Naive thymus-derived CD8-positive, alpha-beta T cell (primary cell): Measurements from ENCODE around the gene NUAK1. TPM values are rescaled to one million over a fixed set of nuclear protein-coding genes. Genes with fewer than 3 reads are reported as not detected.

Experiments
- ATAC-seq, 2 donors: fragments of 150-1000 bp; cut with Tn5 transposase in 1 of 2; sonication (Bioruptor Pico), chemical (Tn5 transposase) in 1 of 2; 1 replicate in 1 of 2; 2 replicates in 1 of 2; pipeline ENCODE4 v1.10.0; 2021; ENCODE audit warnings: mild to moderate bottlenecking in 2 of 2, moderate library complexity in 2 of 2
- POLR2A ChIA-PET: fragments of 350-600 bp; sonication (Branson Sonifier 250); formaldehyde crosslinking; loops from one replicate; lab custom pipeline; 2021; ENCODE audit warnings: antibody characterized with exemption; lab: Charles Lee
- DNase-seq, 10 donors: peaks; one replicate each; pipeline versions ENCODE4 v3.0.0 to v3.0.0-alpha.2; 2020 to 2022
- H3K27ac Mint-ChIP-seq, 10 donors: one replicate each; pipeline ENCODE4 v1.8.0; 2020 to 2022; ENCODE audit warnings: mild to moderate bottlenecking in 10 of 10, mixed read lengths in 10 of 10, moderate library complexity in 4 of 10, inconsistent platforms in 1 of 10
- H3K27me3 Mint-ChIP-seq, 5 donors: one replicate each; pipeline ENCODE4 v1.8.0; 2021 to 2022; ENCODE audit warnings: mixed read lengths in 5 of 5
- H3K36me3 Mint-ChIP-seq, 3 donors: one replicate each; pipeline ENCODE4 v1.8.0; 2020 to 2022; ENCODE audit warnings: mixed read lengths in 3 of 3, mild to moderate bottlenecking in 2 of 3, inconsistent platforms in 1 of 3
- H3K4me1 Mint-ChIP-seq, 4 donors: one replicate each; pipeline ENCODE4 v1.8.0; 2021 to 2022; ENCODE audit warnings: mixed read lengths in 4 of 4
- H3K4me3 Mint-ChIP-seq, 10 donors: one replicate each; pipeline ENCODE4 v1.8.0; 2020 to 2022; ENCODE audit warnings: mild to moderate bottlenecking in 10 of 10, mixed read lengths in 10 of 10, moderate library complexity in 6 of 10, inconsistent platforms in 1 of 10
- H3K9me3 Mint-ChIP-seq, 9 donors: one replicate each; pipeline ENCODE4 v1.8.0; 2020 to 2022; ENCODE audit warnings: mixed read lengths in 9 of 9, mild to moderate bottlenecking in 3 of 9, inconsistent platforms in 1 of 9, moderate library complexity in 1 of 9
- polyA plus RNA-seq, 3 donors: library from polyadenylated mRNA; unstranded; fragments of 300-500 nt; fragmentation: Illumina TruSeq; gene quantifications; one replicate each; pipeline ENCODE4 v1.2.3, GENCODE V29; 2021
- total RNA-seq, 8 experiments: library from RNA in 2 of 8; stranded (reverse) in 2 of 8; gene quantifications; one replicate each; pipeline ENCODE4 v1.2.3 and lab custom pipeline; 2021 to 2026

The NUAK1 gene
- total and polyA plus RNA-seq, 5 experiments from 2014 or later = 0.08 TPM; not detected in 4

GRCh38 chr12:106033161-106033675 lies 105.5 kb downstream of the NUAK1 start:
- peaks cover under 1 to 11% (median 6%) of the 10 kb centered on the region in 5 donors for H3K27me3 Mint-ChIP-seq
- no peak overlapping the region for H3K27ac Mint-ChIP-seq
- no peak for ATAC-seq
- POLR2A ChIA-PET = no interaction called here
- H3K36me3 Mint-ChIP-seq = no peaks in the 10 kb centered on the region
- DNase-seq = no peak
- H3K4me1 Mint-ChIP-seq = no peaks in the 10 kb centered on the region
- no peak overlapping the region for H3K4me3 Mint-ChIP-seq
- peaks cover 0 to 7% (median 0%) of the 10 kb centered on the region in 9 donors for H3K9me3 Mint-ChIP-seq

- DNase-seq (no peak), ATAC-seq (no peak)
- Mint-ChIP-seq H3K27me3 (peaks cover 5 to 13% (median 5%) of the 10 kb centered on the region in 5 donors), H3K36me3 (no peaks in the 10 kb centered on the region), H3K4me3 (no peak overlapping the region), H3K4me1 (no peaks in the 10 kb centered on the region), H3K27ac (no peak overlapping the region), H3K9me3 (peaks cover 0 to 4% (median 0%) of the 10 kb centered on the region in 9 donors)
- POLR2A ChIA-PET = no interaction called here
Measured at GRCh38 chr12:106032623-106032925, 106.2 kb downstream of the NUAK1 start.

- no peak overlapping the region for H3K27ac Mint-ChIP-seq
- H3K27me3 Mint-ChIP-seq = peaks cover 6 to 16% (median 8%) of the 10 kb centered on the region in 5 donors
- POLR2A ChIA-PET = no interaction called here
Measured at GRCh38 chr12:106031761-106032622, 106.8 kb downstream of the NUAK1 start.

GRCh38 chr12:106030210-106031071 lies 108.3 kb downstream of the NUAK1 start:
- Mint-ChIP-seq H3K4me3 (no peak overlapping the region), H3K36me3 (no peaks in the 10 kb centered on the region), H3K9me3 (peaks cover 0 to 2% (median 0%) of the 10 kb centered on the region in 9 donors), H3K4me1 (no peaks in the 10 kb centered on the region), H3K27me3 (peaks cover 14 to 29% (median 14%) of the 10 kb centered on the region in 5 donors), H3K27ac (no peak overlapping the region)
- DNase-seq (no peak), ATAC-seq (no peak)
- POLR2A ChIA-PET = no interaction called here

More at GRCh38 chr12:106031761-106032622, 106.8 kb downstream of the NUAK1 start:
- Mint-ChIP-seq H3K4me1 (no peaks in the 10 kb centered on the region), H3K9me3 (peaks cover 0 to 4% (median 0%) of the 10 kb centered on the region in 9 donors), H3K36me3 (no peaks in the 10 kb centered on the region), H3K4me3 (no peak overlapping the region)
- no peak for ATAC-seq
- no peak for DNase-seq

- no peak overlapping the region for H3K27ac Mint-ChIP-seq
- no peaks in the 10 kb centered on the region for H3K36me3 Mint-ChIP-seq
- ATAC-seq = no peak
- DNase-seq = no peak
- H3K4me3 Mint-ChIP-seq = no peak overlapping the region
- H3K9me3 Mint-ChIP-seq = no peaks in the 10 kb centered on the region
- POLR2A ChIA-PET = no interaction called here
- H3K4me1 Mint-ChIP-seq = no peaks in the 10 kb centered on the region
- H3K27me3 Mint-ChIP-seq = peaks cover 11 to 29% (median 14%) of the 10 kb centered on the region in 5 donors
Measured at GRCh38 chr12:106029532-106029931, 109.2 kb downstream of the NUAK1 start.

- POLR2A ChIA-PET = no interaction called here
- ATAC-seq (no peak), DNase-seq (no peak)
- Mint-ChIP-seq H3K36me3 (no peaks in the 10 kb centered on the region), H3K4me1 (no peaks in the 10 kb centered on the region), H3K27ac (no peak overlapping the region), H3K4me3 (no peak overlapping the region), H3K27me3 (peaks cover 11 to 29% (median 14%) of the 10 kb centered on the region in 5 donors), H3K9me3 (no peaks in the 10 kb centered on the region)
Measured at GRCh38 chr12:106027911-106028310, 110.8 kb downstream of the NUAK1 start.

- POLR2A ChIA-PET = no interaction called here
- H3K36me3 Mint-ChIP-seq = no peaks in the 10 kb centered on the region
Measured at GRCh38 chr12:106027286-106027685, 111.5 kb downstream of the NUAK1 start.

GRCh38 chr12:106025129-106025528 lies 113.6 kb downstream of the NUAK1 start:
- H3K27me3 Mint-ChIP-seq = peaks cover 11 to 49% (median 14%) of the 10 kb centered on the region in 5 donors
- no peak for DNase-seq
- no peaks in the 10 kb centered on the region for H3K4me1 Mint-ChIP-seq
- H3K9me3 Mint-ChIP-seq = peaks cover 0 to 3% (median 0%) of the 10 kb centered on the region in 9 donors
- ATAC-seq = no peak
- no peak overlapping the region for H3K27ac Mint-ChIP-seq
- H3K36me3 Mint-ChIP-seq = peaks cover 0 to 2% (median 0%) of the 10 kb centered on the region in 3 donors
- H3K4me3 Mint-ChIP-seq = no peak overlapping the region
- POLR2A ChIA-PET = no interaction called here

More at GRCh38 chr12:106027286-106027685, 111.5 kb downstream of the NUAK1 start:
- Mint-ChIP-seq H3K27me3 (peaks cover 11 to 31% (median 14%) of the 10 kb centered on the region in 5 donors), H3K4me3 (no peak overlapping the region), H3K4me1 (no peaks in the 10 kb centered on the region), H3K27ac (no peak overlapping the region), H3K9me3 (no peaks in the 10 kb centered on the region)
- DNase-seq (no peak), ATAC-seq (no peak)

GRCh38 chr12:106023039-106023438 lies 115.7 kb downstream of the NUAK1 start:
- peaks cover 0 to 14% (median 0%) of the 10 kb centered on the region in 3 donors for H3K36me3 Mint-ChIP-seq
- H3K27ac Mint-ChIP-seq = no peak overlapping the region
- H3K4me1 Mint-ChIP-seq = no peaks in the 10 kb centered on the region
- POLR2A ChIA-PET = no interaction called here
- ATAC-seq = no peak
- H3K9me3 Mint-ChIP-seq = peaks cover 0 to 18% (median 12%) of the 10 kb centered on the region in 9 donors
- DNase-seq = no peak
- H3K27me3 Mint-ChIP-seq = peaks cover 12 to 52% (median 19%) of the 10 kb centered on the region in 5 donors
- H3K4me3 Mint-ChIP-seq = no peak overlapping the region

- ATAC-seq = no peak
- Mint-ChIP-seq H3K9me3 (peaks cover 0 to 22% (median 12%) of the 10 kb centered on the region in 9 donors), H3K4me3 (no peak overlapping the region), H3K27ac (no peak overlapping the region), H3K36me3 (peaks cover 0 to 14% (median 0%) of the 10 kb centered on the region in 3 donors), H3K4me1 (no peaks in the 10 kb centered on the region), H3K27me3 (peaks cover 8 to 47% (median 15%) of the 10 kb centered on the region in 5 donors)
- POLR2A ChIA-PET = no interaction called here
- DNase-seq = no peak
Measured at GRCh38 chr12:106022568-106023012, 116.2 kb downstream of the NUAK1 start.

- no peak for DNase-seq
- POLR2A ChIA-PET = no interaction called here
- ATAC-seq = no peak
- no peaks in the 10 kb centered on the region for H3K4me1 Mint-ChIP-seq
- H3K9me3 Mint-ChIP-seq = peaks cover 0 to 22% (median 12%) of the 10 kb centered on the region in 9 donors
- H3K27ac Mint-ChIP-seq = no peak overlapping the region
- peaks cover 5 to 39% (median 9%) of the 10 kb centered on the region in 5 donors for H3K27me3 Mint-ChIP-seq
- H3K36me3 Mint-ChIP-seq = peaks cover 0 to 14% (median 0%) of the 10 kb centered on the region in 3 donors
- H3K4me3 Mint-ChIP-seq = no peak overlapping the region
Measured at GRCh38 chr12:106021516-106021915, 117.2 kb downstream of the NUAK1 start.

GRCh38 chr12:106020736-106021135 lies 118.0 kb downstream of the NUAK1 start:
- no peak for ATAC-seq
- no peak for DNase-seq
- Mint-ChIP-seq H3K9me3 (peaks cover 0 to 24% (median 12%) of the 10 kb centered on the region in 9 donors), H3K4me3 (no peak overlapping the region), H3K4me1 (no peaks in the 10 kb centered on the region), H3K27ac (no peak overlapping the region), H3K36me3 (peaks cover 0 to 14% (median 0%) of the 10 kb centered on the region in 3 donors), H3K27me3 (peaks cover 3 to 37% (median 6%) of the 10 kb centered on the region in 5 donors)
- POLR2A ChIA-PET = no interaction called here
